Thyroid gland (tissue), 4 donors: Measurements from ENCODE around the gene NLGN3. TPM values are rescaled to one million over a fixed set of nuclear protein-coding genes. Genes with fewer than 3 reads are reported as not detected.

ENCODE experiments used
- DNase-seq, 2 donors: peaks; one replicate each; pipeline ENCODE4 v3.0.0-alpha.2; 2019
- H3K27ac ChIP-seq, 3 donors: fragments of 200-600 bp; sonication (generic); 1 replicate in 2 of 3; 2 replicates in 1 of 3; pipeline ENCODE4 v1.5.1; 2016 to 2019; ENCODE audit warnings: mild to moderate bottlenecking in 1 of 3, moderate library complexity in 1 of 3
- H3K27me3 ChIP-seq: fragments of 200-600 bp; sonication (generic); one replicate; pipeline ENCODE4 v1.5.1; 2019
- H3K36me3 ChIP-seq, 2 donors: fragments of 200-600 bp; sonication (generic); one replicate each; pipeline ENCODE4 v1.5.1; 2016 to 2019
- H3K4me1 ChIP-seq, 2 donors: fragments of 200-600 bp; sonication (generic); one replicate each; pipeline ENCODE4 v1.5.1; 2017 to 2019
- H3K4me3 ChIP-seq, 3 donors: fragments of 200-600 bp; sonication (generic); replicated peaks in 1 of 3; 1 replicate in 2 of 3; 2 replicates in 1 of 3; pipeline ENCODE4 v1.5.1; 2016; ENCODE audit warnings: mild to moderate bottlenecking in 1 of 3
- H3K9me3 ChIP-seq: fragments of 200-600 bp; sonication (generic); one replicate; pipeline ENCODE4 v1.5.1; 2017
- CTCF ChIP-seq, 6 experiments: fragments of 200-600 bp in 3 of 6; fragments of 450-650 bp in 3 of 6; sonication (generic) in 3 of 6; IDR thresholded peaks; one replicate each; pipeline ENCODE4 v1.5.1; 2016 to 2019; ENCODE audit warnings: antibody characterized with exemption in 6 of 6, mild to moderate bottlenecking in 2 of 6, inconsistent platforms in 1 of 6, moderate library complexity in 1 of 6
- POLR2A ChIP-seq, 2 donors: fragments of 450-650 bp; IDR thresholded peaks; one replicate each; pipeline ENCODE4 v1.6.1; 2017; ENCODE audit warnings: antibody characterized with exemption in 2 of 2, mild to moderate bottlenecking in 2 of 2, moderate library complexity in 1 of 2
- WGBS, 2 donors: methylation state at CpG; one replicate each; pipeline ENCODE4 v1.1.5; 2017; 5-methylcytosine and 5-hydroxymethylcytosine counted together
- intact Hi-C: fragments of 100-400 bp; cut with DNase I; formaldehyde crosslinking; loops from one replicate; pipeline ENCODE4 v1.15.1; 2023
- total RNA-seq, 4 donors: library from RNA; depleted of rRNA; stranded (reverse); fragments of >200 nt; gene quantifications; one replicate each; pipeline ENCODE4 v1.2.3, GENCODE V29; 2016

NLGN3 gene
- total RNA-seq, 4 donors from 2014 or later: 0.13 to 0.46 (median 0.39) TPM

DNA sequence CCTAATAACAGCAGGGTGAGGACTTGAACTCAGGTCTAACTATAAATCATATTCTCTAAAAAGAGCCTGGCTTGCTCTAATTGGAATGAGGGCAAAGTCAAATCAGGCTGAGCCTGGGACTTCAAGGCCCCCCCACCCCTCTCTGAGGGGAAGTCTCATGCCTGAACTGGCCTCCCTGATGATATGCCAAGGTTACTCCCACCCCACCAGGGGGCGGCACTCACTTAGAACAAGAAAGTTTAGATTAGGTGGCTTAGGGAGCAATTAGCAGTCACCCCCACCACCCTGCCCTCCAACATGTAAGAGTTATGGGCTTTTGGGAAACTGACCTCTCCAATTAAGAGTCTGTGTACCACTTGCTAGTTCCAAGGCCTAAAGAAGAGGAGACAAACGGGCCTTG, 46.3 kb upstream of the NLGN3 start:
- 34 to 47% methylated on average over 2 of the region's 2 CpGs for WGBS, 2 donors
- no peak overlapping the region for H3K27ac ChIP-seq
- H3K9me3 ChIP-seq: no peaks in the 10 kb centered on the region
- H3K4me1 ChIP-seq: peaks cover 0 to 5% of the 10 kb centered on the region in 2 donors
- no peak for TF ChIP-seq POLR2A (IDR thresholded peaks at IDR 0.05)
- TF ChIP-seq CTCF (IDR thresholded peaks at IDR 0.05): peak in 4 of 6 experiments; percentile 18 to 27 (median 22)
- intact Hi-C loops: no loop called here
- H3K27me3 ChIP-seq: no peaks in the 10 kb centered on the region
- no peaks in the 10 kb centered on the region for H3K36me3 ChIP-seq
- no peak overlapping the region for H3K4me3 ChIP-seq
- DNase-seq: peak; percentile 40

GRCh38 chrX:71098951-71099506, 45.6 kb upstream of the NLGN3 start:
- 70 to 80% methylated on average over 4 to 5 of the region's 5 CpGs for WGBS, 2 donors
- no peak for DNase-seq
- TF ChIP-seq CTCF (IDR thresholded peaks at IDR 0.05) (no peak), POLR2A (IDR thresholded peaks at IDR 0.05) (no peak)
- H3K4me1 ChIP-seq: peaks cover 0 to 5% of the 10 kb centered on the region in 2 donors
- H3K9me3 ChIP-seq: no peaks in the 10 kb centered on the region
- intact Hi-C loops: no loop called here
- H3K27ac ChIP-seq: no peak overlapping the region
- no peaks in the 10 kb centered on the region for H3K27me3 ChIP-seq
- H3K36me3 ChIP-seq: no peaks in the 10 kb centered on the region
- no peak overlapping the region for H3K4me3 ChIP-seq

GRCh38 chrX:71099736-71100135, 44.9 kb upstream of the NLGN3 start:
- WGBS, 2 donors: 90 to 98% methylated on average over 2 of the region's 4 CpGs
- TF ChIP-seq CTCF (IDR thresholded peaks at IDR 0.05): no peak
- TF ChIP-seq POLR2A (IDR thresholded peaks at IDR 0.05): no peak
- Histone ChIP-seq H3K4me1 (peaks cover 0 to 5% of the 10 kb centered on the region in 2 donors), H3K27me3 (no peaks in the 10 kb centered on the region), H3K4me3 (no peak overlapping the region), H3K9me3 (no peaks in the 10 kb centered on the region), H3K36me3 (no peaks in the 10 kb centered on the region), H3K27ac (no peak overlapping the region)
- DNase-seq: no peak
- intact Hi-C loops: no loop called here

- no peak for TF ChIP-seq POLR2A (IDR thresholded peaks at IDR 0.05)
- no peak for TF ChIP-seq CTCF (IDR thresholded peaks at IDR 0.05)
- Histone ChIP-seq H3K27me3 (no peaks in the 10 kb centered on the region), H3K36me3 (no peaks in the 10 kb centered on the region), H3K27ac (no peak overlapping the region), H3K9me3 (no peaks in the 10 kb centered on the region), H3K4me1 (peaks cover 0 to 5% of the 10 kb centered on the region in 2 donors), H3K4me3 (no peak overlapping the region)
- DNase-seq: no peak
- WGBS, 2 donors: 80 to 84% methylated on average over 11 to 18 of the region's 31 CpGs
- intact Hi-C loops: no loop called here
Measured at GRCh38 chrX:71100581-71101505, 43.8 kb upstream of the NLGN3 start.

DNA sequence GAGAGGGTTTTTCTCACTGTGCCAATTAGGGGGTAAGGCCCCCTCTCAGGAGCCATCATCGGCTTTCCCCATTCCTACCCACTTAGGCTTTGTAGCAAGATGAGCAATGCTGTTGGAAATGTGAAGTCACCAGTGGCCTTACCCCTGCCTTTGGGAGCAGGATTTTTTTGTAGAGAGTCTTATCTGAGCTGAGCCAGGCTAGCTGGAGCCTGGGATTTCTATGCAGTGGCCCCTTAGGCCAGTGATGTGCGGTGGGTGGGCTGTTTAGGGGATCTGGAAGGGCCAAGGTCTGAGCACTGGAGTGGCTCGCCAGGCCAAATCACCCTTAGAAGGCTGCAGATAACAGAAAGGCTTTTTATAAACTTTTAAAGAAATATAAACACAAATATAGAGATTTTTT, 42.3 kb upstream of the NLGN3 start:
- no peaks in the 10 kb centered on the region for H3K36me3 ChIP-seq
- no peak overlapping the region for H3K27ac ChIP-seq
- 74 to 86% methylated on average over 3 of the region's 3 CpGs for WGBS, 2 donors
- H3K4me3 ChIP-seq: no peak overlapping the region
- H3K9me3 ChIP-seq: no peaks in the 10 kb centered on the region
- intact Hi-C loops: no loop called here
- TF ChIP-seq POLR2A (IDR thresholded peaks at IDR 0.05) (no peak), CTCF (IDR thresholded peaks at IDR 0.05) (no peak)
- no peak for DNase-seq
- peaks cover 0 to 5% of the 10 kb centered on the region in 2 donors for H3K4me1 ChIP-seq
- no peaks in the 10 kb centered on the region for H3K27me3 ChIP-seq
